Body of pancreas (tissue), 4 donors: Measurements from ENCODE around the gene CAVIN4.

Experiments used
- CTCF ChIP-seq, 7 experiments: fragments of 450-650 bp in 4 of 7; fragments of 200-600 bp in 3 of 7; sonication (generic) in 3 of 7; IDR thresholded peaks; one replicate each; pipeline ENCODE4 v1.5.1; 2016 to 2019; ENCODE audit warnings: antibody characterized with exemption in 7 of 7
- POLR2A ChIP-seq, 3 donors: fragments of 450-650 bp; IDR thresholded peaks; one replicate each; pipeline ENCODE4 v1.6.1; 2016; ENCODE audit warnings: antibody characterized with exemption in 3 of 3, mild to moderate bottlenecking in 2 of 3

GRCh38 chr9:100578610-100579009 is 731 bp downstream of the CAVIN4 start:
- no peak for TF ChIP-seq CTCF (IDR thresholded peaks at IDR 0.05)
- TF ChIP-seq POLR2A (IDR thresholded peaks at IDR 0.05), result no peak
